SK-N-SH (cell line): ENCODE data around the gene BARX1. TPM values are rescaled to one million over a fixed set of nuclear protein-coding genes. Genes with fewer than 3 reads are reported as not detected.

ENCODE experiments used
- CTCF ChIA-PET: fragments of 300-600, 350-600 bp; formaldehyde crosslinking; extraction: SDS; loops from one replicate; lab custom pipeline; 2021; lab: Yijun Ruan, JAX
- POLR2A ChIA-PET: fragments of 350-600 bp; sonication (Branson Sonifier 250); formaldehyde crosslinking; extraction: SDS; loops from one replicate; lab custom pipeline; 2020; ENCODE audit warnings: antibody characterized with exemption, inconsistent platforms; lab: Yijun Ruan, JAX
- DNase-seq: peaks from one replicate; pipeline ENCODE4 v3.0.0; 2012
- H2AFZ ChIP-seq: fragments of 200-600 bp; sonication (generic); 2 replicates; pipeline ENCODE4 v1.8.1; 2016; ENCODE audit warnings: antibody characterized with exemption, mild to moderate bottlenecking, low read depth
- H3F3A ChIP-seq: fragments of 200-600 bp; sonication (generic); replicated peaks from 2 replicates; pipeline ENCODE3; 2016; ENCODE audit warnings: antibody characterized with exemption, mild to moderate bottlenecking; ENCODE audit not compliant: insufficient read depth
- H3K27ac ChIP-seq, 2 experiments: fragments of 200-500 bp in 1 of 2; fragments of 200-600 bp in 1 of 2; sonication (Bioruptor generic) in 1 of 2; sonication (generic), shearing (Covaris generic) in 1 of 2; 2 replicates each; pipeline versions ENCODE4 v1.5.1 to v1.6.1; 2014 to 2016; ENCODE audit warnings: low read depth in 2 of 2, inconsistent platforms in 1 of 2, low read length in 1 of 2, mild to moderate bottlenecking in 1 of 2, mixed read lengths in 1 of 2
- H3K27me3 ChIP-seq: fragments of 200-600 bp; sonication (generic), shearing (Covaris generic); 2 replicates; pipeline ENCODE4 v1.6.1; 2016; ENCODE audit warnings: mixed run types; ENCODE audit not compliant: insufficient read depth
- H3K36me3 ChIP-seq, 2 experiments: fragments of 200-500 bp in 1 of 2; fragments of 200-600 bp in 1 of 2; sonication (Bioruptor generic) in 1 of 2; sonication (generic) in 1 of 2; replicated peaks in 1 of 2; 2 replicates each; pipeline versions ENCODE3 to v1.5.1; 2014 to 2016; ENCODE audit warnings: low read length in 1 of 2, mild to moderate bottlenecking in 1 of 2; ENCODE audit not compliant: insufficient read depth in 2 of 2, control insufficient read depth in 1 of 2
- H3K4me1 ChIP-seq, 2 experiments: fragments of 200-500 bp in 1 of 2; fragments of 200-600 bp in 1 of 2; sonication (Bioruptor generic) in 1 of 2; sonication (generic), shearing (Covaris generic) in 1 of 2; 2 replicates each; pipeline versions ENCODE4 v1.5.1 to v1.6.1; 2014 to 2016; ENCODE audit warnings: low read depth in 1 of 2, low read length in 1 of 2, mixed run types in 1 of 2; ENCODE audit not compliant: insufficient read depth in 2 of 2, control insufficient read depth in 1 of 2
- H3K4me2 ChIP-seq: fragments of 200-600 bp; sonication (generic), shearing (Covaris generic); 2 replicates; pipeline ENCODE4 v1.6.1; 2017; ENCODE audit warnings: mixed run types
- H3K4me3 ChIP-seq, 2 experiments: fragments of 200-500 bp in 1 of 2; fragments of 200-600 bp in 1 of 2; sonication (Bioruptor generic) in 1 of 2; sonication (generic), shearing (Covaris generic) in 1 of 2; 2 replicates each; pipeline versions ENCODE4 v1.5.1 to v1.8.1; 2014 to 2016; ENCODE audit warnings: low read depth in 2 of 2, inconsistent platforms in 1 of 2, low read length in 1 of 2, mild to moderate bottlenecking in 1 of 2, mixed read lengths in 1 of 2, moderate library complexity in 1 of 2
- H3K79me2 ChIP-seq: fragments of 200-600 bp; sonication (generic); 2 replicates; pipeline ENCODE4 v1.8.1; 2017; ENCODE audit warnings: mild to moderate bottlenecking; ENCODE audit not compliant: insufficient read depth
- H3K9ac ChIP-seq: fragments of 200-600 bp; sonication (generic); 2 replicates; pipeline ENCODE4 v1.6.1; 2017; ENCODE audit warnings: mixed run types
- H3K9me2 ChIP-seq: fragments of 200-600 bp; sonication (generic); 2 replicates; pipeline ENCODE4 v1.6.1; 2017; ENCODE audit warnings: mixed run types
- H3K9me3 ChIP-seq: fragments of 200-600 bp; sonication (generic); 2 replicates; pipeline ENCODE4 v1.6.1; 2017; ENCODE audit warnings: mixed run types, mild to moderate bottlenecking, moderate library complexity
- H4K20me1 ChIP-seq: fragments of 200-600 bp; sonication (generic); 2 replicates; pipeline ENCODE4 v1.6.1; 2017; ENCODE audit warnings: mild to moderate bottlenecking, mixed run types; ENCODE audit not compliant: insufficient read depth
- CHD2 ChIP-seq: fragments of 150-350 bp; IDR thresholded peaks from 2 replicates; pipeline ENCODE4 v1.6.1; 2018; ENCODE audit warnings: low read length; ENCODE audit not compliant: partially characterized antibody
- NFIC ChIP-seq: IDR thresholded peaks from 2 replicates; pipeline ENCODE4 v1.4.0; 2012; ENCODE audit warnings: borderline replicate concordance
- RXRA ChIP-seq: IDR thresholded peaks from 2 replicates; pipeline ENCODE4 v1.4.0; 2012; ENCODE audit warnings: low read depth, mild to moderate bottlenecking, borderline replicate concordance
- SMC3 ChIP-seq: IDR thresholded peaks from 2 replicates; pipeline ENCODE4 v1.6.1; 2012; ENCODE audit warnings: low read depth, low read length, improper control_type of control experiment
- YY1 ChIP-seq: IDR thresholded peaks from 2 replicates; pipeline ENCODE4 v1.4.0; 2012; ENCODE audit warnings: low read depth, mild to moderate bottlenecking
- WGBS: methylation state at CpG from one replicate; pipeline ENCODE4 v1.1.6; 2017; ENCODE audit warnings: low lambda C conversion rate; 5-methylcytosine and 5-hydroxymethylcytosine counted together
- polyA plus RNA-seq, 3 experiments: library from polyadenylated mRNA; depleted of rRNA; stranded (reverse); fragments of >200 nt; gene quantifications; 2 replicates each; pipeline ENCODE4 v1.2.3, GENCODE V29; 2012
- TF ChIP-seq, protein P1 (sequence below): IDR thresholded peaks from 2 replicates; pipeline ENCODE4 v1.4.0; 2012; ENCODE audit warnings: low read depth, borderline replicate concordance
- TF ChIP-seq, protein P2 (sequence below): IDR thresholded peaks from 2 replicates; pipeline ENCODE4 v1.4.0; 2012; ENCODE audit warnings: low read depth, borderline replicate concordance
- TF ChIP-seq, protein P3 (sequence below): fragments of 150-350 bp; IDR thresholded peaks from 2 replicates; pipeline ENCODE4 v1.6.1; 2017; ENCODE audit warnings: antibody characterized with exemption, low read length, low read depth, borderline replicate concordance

The BARX1 gene
- polyA plus RNA-seq, 1 of the 3 experiments (the other 2 are of a cell fraction): not detected

DNA sequence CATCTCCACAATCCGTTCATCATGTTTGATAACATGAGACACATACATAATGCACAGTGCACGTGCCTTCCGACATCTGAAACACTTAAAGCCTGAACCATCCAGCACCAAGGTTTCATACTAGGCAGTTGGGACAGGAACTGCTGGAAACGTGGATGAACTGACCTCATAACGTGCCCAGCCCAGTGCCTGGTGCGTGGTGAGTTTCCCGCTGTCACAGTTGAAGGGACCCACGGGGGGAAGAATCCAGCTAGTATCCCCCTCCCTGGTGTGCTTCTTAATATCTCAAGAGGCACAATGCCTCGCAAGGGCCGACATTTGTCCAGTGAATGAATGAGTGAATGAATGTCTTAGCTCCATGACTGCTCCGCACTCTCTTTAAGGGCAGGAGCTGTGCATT lies 23.2 kb downstream of the BARX1 start:
- CTCF ChIA-PET: no interaction called here
- 27% methylated on average over 9 of the region's 11 CpGs for WGBS

DNA sequence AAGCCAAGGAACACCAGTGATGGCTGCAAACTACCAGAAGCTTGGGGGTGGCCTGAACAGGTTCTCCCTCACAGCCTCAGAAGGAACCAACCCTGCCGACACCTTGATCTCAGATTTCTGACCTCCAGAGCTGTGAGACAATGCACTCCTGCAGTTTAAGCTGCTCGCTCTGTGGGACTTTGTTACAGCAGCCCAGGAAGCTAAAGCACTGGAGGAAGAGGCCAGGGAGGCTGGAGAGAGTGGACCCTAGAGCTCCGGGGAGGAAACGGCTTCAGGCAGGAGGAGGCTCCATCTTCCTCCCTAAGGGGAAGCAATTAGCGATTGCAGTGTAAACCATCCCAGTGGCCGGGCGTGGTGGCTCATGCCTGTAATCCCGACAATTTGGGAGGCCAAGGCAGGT lies 25.1 kb downstream of the BARX1 start:
- Histone ChIP-seq H4K20me1 (no peaks in the 10 kb centered on the region), H3K9ac (no peak overlapping the region)
- TF ChIP-seq RXRA: no peak
- no peak for TF ChIP-seq CHD2
- TF ChIP-seq, protein P1, sequence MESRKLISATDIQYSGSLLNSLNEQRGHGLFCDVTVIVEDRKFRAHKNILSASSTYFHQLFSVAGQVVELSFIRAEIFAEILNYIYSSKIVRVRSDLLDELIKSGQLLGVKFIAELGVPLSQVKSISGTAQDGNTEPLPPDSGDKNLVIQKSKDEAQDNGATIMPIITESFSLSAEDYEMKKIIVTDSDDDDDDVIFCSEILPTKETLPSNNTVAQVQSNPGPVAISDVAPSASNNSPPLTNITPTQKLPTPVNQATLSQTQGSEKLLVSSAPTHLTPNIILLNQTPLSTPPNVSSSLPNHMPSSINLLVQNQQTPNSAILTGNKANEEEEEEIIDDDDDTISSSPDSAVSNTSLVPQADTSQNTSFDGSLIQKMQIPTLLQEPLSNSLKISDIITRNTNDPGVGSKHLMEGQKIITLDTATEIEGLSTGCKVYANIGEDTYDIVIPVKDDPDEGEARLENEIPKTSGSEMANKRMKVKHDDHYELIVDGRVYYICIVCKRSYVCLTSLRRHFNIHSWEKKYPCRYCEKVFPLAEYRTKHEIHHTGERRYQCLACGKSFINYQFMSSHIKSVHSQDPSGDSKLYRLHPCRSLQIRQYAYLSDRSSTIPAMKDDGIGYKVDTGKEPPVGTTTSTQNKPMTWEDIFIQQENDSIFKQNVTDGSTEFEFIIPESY: no peak
- TF ChIP-seq, all 33 proteins: peak for 0
- no peak for DNase-seq
- CTCF ChIA-PET: interaction anchor here (0.8 to 1.2 kb wide), 3 partner anchors 10 to 247 kb away, joined by 3 read pairs; no protein-coding TSS in a partner anchor
- Histone ChIP-seq H3K27me3 (no peaks in the 10 kb centered on the region; the same call in 1 of the 2 replicates), H3K4me2 (no peak overlapping the region), H3K9me3 (no peaks in the 10 kb centered on the region), H3K4me3 (no peak overlapping the region), H3K79me2 (no peaks in the 10 kb centered on the region), H3F3A (no peaks in the 10 kb centered on the region), H2AFZ (no peak overlapping the region), H3K27ac (no peak overlapping the region), H3K36me3 (no peaks in the 10 kb centered on the region), H3K9me2 (no peaks in the 10 kb centered on the region), H3K4me1 (no peaks in the 10 kb centered on the region)
- POLR2A ChIA-PET: no interaction called here
- 27% methylated on average over 8 of the region's 8 CpGs for WGBS

More for the DNA sequence above, 23.2 kb downstream of the BARX1 start:
- no peak for DNase-seq
- Histone ChIP-seq H3K9me3 (no peaks in the 10 kb centered on the region), H3K9ac (no peak overlapping the region), H3K9me2 (no peaks in the 10 kb centered on the region)
- TF ChIP-seq, protein P2, sequence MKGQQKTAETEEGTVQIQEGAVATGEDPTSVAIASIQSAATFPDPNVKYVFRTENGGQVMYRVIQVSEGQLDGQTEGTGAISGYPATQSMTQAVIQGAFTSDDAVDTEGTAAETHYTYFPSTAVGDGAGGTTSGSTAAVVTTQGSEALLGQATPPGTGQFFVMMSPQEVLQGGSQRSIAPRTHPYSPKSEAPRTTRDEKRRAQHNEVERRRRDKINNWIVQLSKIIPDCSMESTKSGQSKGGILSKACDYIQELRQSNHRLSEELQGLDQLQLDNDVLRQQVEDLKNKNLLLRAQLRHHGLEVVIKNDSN: no peak
- no peak for TF ChIP-seq YY1
- TF ChIP-seq, all 33 proteins: peak for 0
- H3K36me3 ChIP-seq: no peaks in the 10 kb centered on the region
- no peaks in the 10 kb centered on the region for H4K20me1 ChIP-seq
- H2AFZ ChIP-seq: no peak overlapping the region
- H3F3A ChIP-seq: no peaks in the 10 kb centered on the region
- H3K4me1 ChIP-seq: no peaks in the 10 kb centered on the region
- H3K79me2 ChIP-seq: no peaks in the 10 kb centered on the region
- no peak overlapping the region for H3K4me3 ChIP-seq
- H3K27ac ChIP-seq: no peak overlapping the region
- POLR2A ChIA-PET: no interaction called here
- no peaks in the 10 kb centered on the region; the same call in 1 of the 2 replicates for H3K27me3 ChIP-seq
- H3K4me2 ChIP-seq: no peak overlapping the region

DNA sequence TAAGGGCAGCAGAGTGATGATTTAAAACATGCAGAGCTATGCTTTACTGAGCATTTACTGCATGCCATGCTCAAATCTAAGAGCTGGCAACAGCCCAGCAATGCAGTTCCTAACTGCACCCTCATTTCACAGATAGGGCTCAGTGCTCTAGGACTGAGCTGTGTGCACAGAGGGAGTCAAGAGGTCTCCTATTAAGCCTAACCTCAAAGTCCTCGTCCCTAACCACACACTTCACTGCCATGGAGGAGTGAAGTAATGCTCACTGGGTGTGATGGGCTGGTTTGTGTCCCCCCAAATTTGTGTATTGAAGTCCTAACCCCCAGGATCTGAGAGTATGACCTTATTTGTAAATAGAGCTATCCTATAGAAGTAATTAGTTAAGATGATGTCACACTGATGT lies 25.9 kb downstream of the BARX1 start:
- TF ChIP-seq NFIC: no peak
- no peak for TF ChIP-seq SMC3
- TF ChIP-seq YY1: no peak
- TF ChIP-seq, protein P3, sequence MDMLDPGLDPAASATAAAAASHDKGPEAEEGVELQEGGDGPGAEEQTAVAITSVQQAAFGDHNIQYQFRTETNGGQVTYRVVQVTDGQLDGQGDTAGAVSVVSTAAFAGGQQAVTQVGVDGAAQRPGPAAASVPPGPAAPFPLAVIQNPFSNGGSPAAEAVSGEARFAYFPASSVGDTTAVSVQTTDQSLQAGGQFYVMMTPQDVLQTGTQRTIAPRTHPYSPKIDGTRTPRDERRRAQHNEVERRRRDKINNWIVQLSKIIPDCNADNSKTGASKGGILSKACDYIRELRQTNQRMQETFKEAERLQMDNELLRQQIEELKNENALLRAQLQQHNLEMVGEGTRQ: no peak
- TF ChIP-seq, protein P1: no peak
- Histone ChIP-seq H3K9ac (no peak overlapping the region), H3K4me2 (no peak overlapping the region), H2AFZ (no peak overlapping the region), H3K4me3 (no peak overlapping the region), H3K79me2 (no peaks in the 10 kb centered on the region), H4K20me1 (no peaks in the 10 kb centered on the region), H3K27me3 (no peaks in the 10 kb centered on the region; the same call in 1 of the 2 replicates), H3F3A (no peaks in the 10 kb centered on the region), H3K4me1 (no peaks in the 10 kb centered on the region), H3K36me3 (no peaks in the 10 kb centered on the region), H3K9me2 (no peaks in the 10 kb centered on the region), H3K27ac (no peak overlapping the region), H3K9me3 (no peaks in the 10 kb centered on the region)
- no peak for DNase-seq
- POLR2A ChIA-PET: no interaction called here
- WGBS: 0% methylated on average over 1 of the region's 1 CpG
- CTCF ChIA-PET: interaction anchor here (0.8 to 1.2 kb wide), 2 partner anchors 11 to 35 kb away, joined by 3 read pairs; no protein-coding TSS in a partner anchor
